ENCODE results near the gene FCN3. TPM values are rescaled to one million over a fixed set of nuclear protein-coding genes. Genes with fewer than 3 reads are reported as not detected.

The FCN3 gene
- total and polyA plus RNA-seq, 9 of the 15 experiments (the other 6 are each of a cell fraction or from before 2014, with no cell fraction given), result 0.49 TPM; not detected in 8

GRCh38 chr1:27366411-27367159 lies 8.0 kb downstream of the FCN3 start, which contains the start of gene MAP3K6 (continued):
- peak; percentile 86; the same call in 1 of the 2 replicates for TF ChIP-seq PHF8 (IDR thresholded peaks at IDR 0.05; ENCODE audit: borderline replicate concordance, low read length)
- TF ChIP-seq CCNT2 (IDR thresholded peaks at IDR 0.05; ENCODE audit: borderline replicate concordance, extremely low read depth, insufficient read length, low read depth, low read length), result peak; percentile 95
- TF ChIP-seq, protein P1, sequence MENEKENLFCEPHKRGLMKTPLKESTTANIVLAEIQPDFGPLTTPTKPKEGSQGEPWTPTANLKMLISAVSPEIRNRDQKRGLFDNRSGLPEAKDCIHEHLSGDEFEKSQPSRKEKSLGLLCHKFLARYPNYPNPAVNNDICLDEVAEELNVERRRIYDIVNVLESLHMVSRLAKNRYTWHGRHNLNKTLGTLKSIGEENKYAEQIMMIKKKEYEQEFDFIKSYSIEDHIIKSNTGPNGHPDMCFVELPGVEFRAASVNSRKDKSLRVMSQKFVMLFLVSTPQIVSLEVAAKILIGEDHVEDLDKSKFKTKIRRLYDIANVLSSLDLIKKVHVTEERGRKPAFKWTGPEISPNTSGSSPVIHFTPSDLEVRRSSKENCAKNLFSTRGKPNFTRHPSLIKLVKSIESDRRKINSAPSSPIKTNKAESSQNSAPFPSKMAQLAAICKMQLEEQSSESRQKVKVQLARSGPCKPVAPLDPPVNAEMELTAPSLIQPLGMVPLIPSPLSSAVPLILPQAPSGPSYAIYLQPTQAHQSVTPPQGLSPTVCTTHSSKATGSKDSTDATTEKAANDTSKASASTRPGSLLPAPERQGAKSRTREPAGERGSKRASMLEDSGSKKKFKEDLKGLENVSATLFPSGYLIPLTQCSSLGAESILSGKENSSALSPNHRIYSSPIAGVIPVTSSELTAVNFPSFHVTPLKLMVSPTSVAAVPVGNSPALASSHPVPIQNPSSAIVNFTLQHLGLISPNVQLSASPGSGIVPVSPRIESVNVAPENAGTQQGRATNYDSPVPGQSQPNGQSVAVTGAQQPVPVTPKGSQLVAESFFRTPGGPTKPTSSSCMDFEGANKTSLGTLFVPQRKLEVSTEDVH (IDR thresholded peaks at IDR 0.05; ENCODE audit: low read depth, partially characterized antibody), result peak; percentile 87
- peak; percentile 63 for TF ChIP-seq POLR2B (IDR thresholded peaks at IDR 0.05; ENCODE audit: low read depth, partially characterized antibody)
- 0 out of 2 replicates have a peak, but pooled peaks have one; percentile 26 for TF ChIP-seq ZBTB1 (CRISPR knock-in tag; IDR thresholded peaks at IDR 0.05; ENCODE audit: borderline replicate concordance, low read depth)
- TF ChIP-seq JUN (IDR thresholded peaks at IDR 0.05; ENCODE audit: borderline replicate concordance, low read depth, low read length), result 0 out of 2 replicates have a peak, but pooled peaks have one; percentile 20
- 0 out of 2 replicates have a peak, but pooled peaks have one; percentile 30 for TF ChIP-seq JUN (CRISPR knock-in tag; IDR thresholded peaks at IDR 0.05; ENCODE audit: borderline replicate concordance)
- peak; percentile 99; the same call in 1 of the 2 replicates for TF ChIP-seq GATAD2B (IDR thresholded peaks at IDR 0.05; ENCODE audit: borderline replicate concordance)
- 0 out of 2 replicates have a peak, but pooled peaks have one; percentile 50 for TF ChIP-seq NBN (IDR thresholded peaks at IDR 0.05; ENCODE audit: low read depth)
- peak in 2 of 3 experiments; percentile 80 to 89 for TF ChIP-seq YY1 (IDR thresholded peaks at IDR 0.05; ENCODE audit: borderline replicate concordance in 1 of 3, control insufficient read depth in 1 of 3, extremely low read depth in 1 of 3, insufficient read depth in 3 of 3, insufficient read length in 1 of 3, insufficient replicate concordance in 2 of 3, low read depth in 1 of 3, low read length in 2 of 3)
- peak; percentile 95 for TF ChIP-seq RBBP5 (IDR thresholded peaks at IDR 0.05; ENCODE audit: borderline replicate concordance, insufficient read depth, low read length, poor library complexity, severe bottlenecking)
- TF ChIP-seq, protein P2, sequence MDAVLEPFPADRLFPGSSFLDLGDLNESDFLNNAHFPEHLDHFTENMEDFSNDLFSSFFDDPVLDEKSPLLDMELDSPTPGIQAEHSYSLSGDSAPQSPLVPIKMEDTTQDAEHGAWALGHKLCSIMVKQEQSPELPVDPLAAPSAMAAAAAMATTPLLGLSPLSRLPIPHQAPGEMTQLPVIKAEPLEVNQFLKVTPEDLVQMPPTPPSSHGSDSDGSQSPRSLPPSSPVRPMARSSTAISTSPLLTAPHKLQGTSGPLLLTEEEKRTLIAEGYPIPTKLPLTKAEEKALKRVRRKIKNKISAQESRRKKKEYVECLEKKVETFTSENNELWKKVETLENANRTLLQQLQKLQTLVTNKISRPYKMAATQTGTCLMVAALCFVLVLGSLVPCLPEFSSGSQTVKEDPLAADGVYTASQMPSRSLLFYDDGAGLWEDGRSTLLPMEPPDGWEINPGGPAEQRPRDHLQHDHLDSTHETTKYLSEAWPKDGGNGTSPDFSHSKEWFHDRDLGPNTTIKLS (IDR thresholded peaks at IDR 0.05; ENCODE audit: borderline replicate concordance, low read depth), result peak; percentile 58; the same call in 1 of the 2 replicates
- TF ChIP-seq, protein P3, sequence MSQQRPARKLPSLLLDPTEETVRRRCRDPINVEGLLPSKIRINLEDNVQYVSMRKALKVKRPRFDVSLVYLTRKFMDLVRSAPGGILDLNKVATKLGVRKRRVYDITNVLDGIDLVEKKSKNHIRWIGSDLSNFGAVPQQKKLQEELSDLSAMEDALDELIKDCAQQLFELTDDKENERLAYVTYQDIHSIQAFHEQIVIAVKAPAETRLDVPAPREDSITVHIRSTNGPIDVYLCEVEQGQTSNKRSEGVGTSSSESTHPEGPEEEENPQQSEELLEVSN (IDR thresholded peaks at IDR 0.05; ENCODE audit: borderline replicate concordance in 1 of 2, extremely low read depth in 1 of 2, insufficient read depth in 1 of 2, insufficient read length in 1 of 2, low read depth in 1 of 2, low read length in 1 of 2, poor library complexity in 1 of 2, severe bottlenecking in 1 of 2), result peak; percentile 49 to 72
- TF ChIP-seq RNF2 (IDR thresholded peaks at IDR 0.05), result 0 out of 2 replicates have a peak, but pooled peaks have one; percentile 8
- peak; percentile 82 for TF ChIP-seq THAP12 (CRISPR knock-in tag; IDR thresholded peaks at IDR 0.05)
